GM23338 (cell line): ENCODE data around the gene KLHDC7B. TPM values are rescaled to one million over a fixed set of nuclear protein-coding genes. Genes with fewer than 3 reads are reported as not detected.

ENCODE experiments used
- ATAC-seq: fragments of 200-7000 bp; cut with Tn5 transposase; 3 replicates; pipeline ENCODE4 v1.9.1; 2020
- DNase-seq: peaks from one replicate; pipeline ENCODE4 v3.0.0-alpha.2; 2015; ENCODE audit warnings: low spot score
- H2AFZ ChIP-seq: fragments of 200-600 bp; sonication (generic); 2 replicates; pipeline ENCODE4 v1.8.0; 2016; ENCODE audit warnings: antibody characterized with exemption, mild to moderate bottlenecking, moderate library complexity
- H3F3A ChIP-seq: fragments of 200-600 bp; sonication (generic); replicated peaks from 2 replicates; pipeline ENCODE4 v1.8.0; 2017; ENCODE audit warnings: antibody characterized with exemption, mixed run types, low read depth
- H3K27ac ChIP-seq: fragments of 200-600 bp; sonication (generic); 2 replicates; pipeline ENCODE4 v1.6.1; 2016; ENCODE audit warnings: low read depth
- H3K27me3 ChIP-seq: fragments of 200-600 bp; sonication (generic); 2 replicates; pipeline ENCODE4 v1.8.0; 2016; ENCODE audit warnings: mild to moderate bottlenecking, mixed run types, moderate library complexity; ENCODE audit not compliant: insufficient read depth
- H3K36me3 ChIP-seq: fragments of 200-600 bp; sonication (generic); 2 replicates; pipeline ENCODE4 v1.8.0; 2016; ENCODE audit warnings: mild to moderate bottlenecking; ENCODE audit not compliant: insufficient read depth
- H3K4me1 ChIP-seq: fragments of 200-600 bp; sonication (generic); 2 replicates; pipeline ENCODE4 v1.8.0; 2016; ENCODE audit warnings: mild to moderate bottlenecking, moderate library complexity; ENCODE audit not compliant: insufficient read depth
- H3K4me2 ChIP-seq: fragments of 200-600 bp; sonication (generic); 2 replicates; pipeline ENCODE4 v1.7.1; 2017; ENCODE audit warnings: mixed run types
- H3K4me3 ChIP-seq: fragments of 200-600 bp; sonication (generic); 2 replicates; pipeline ENCODE4 v1.6.1; 2016; ENCODE audit warnings: mixed run types
- H3K79me2 ChIP-seq: fragments of 200-600 bp; sonication (generic); replicated peaks from 2 replicates; pipeline ENCODE4 v1.8.0; 2017; ENCODE audit warnings: mild to moderate bottlenecking; ENCODE audit not compliant: insufficient read depth
- H3K9me2 ChIP-seq: fragments of 200-600 bp; sonication (generic); 2 replicates; pipeline ENCODE4 v1.8.0; 2017; ENCODE audit not compliant: insufficient read depth
- H4K20me1 ChIP-seq: fragments of 200-600 bp; sonication (generic); replicated peaks from 2 replicates; pipeline ENCODE4 v1.8.0; 2017; ENCODE audit warnings: mild to moderate bottlenecking; ENCODE audit not compliant: insufficient read depth
- H3K27ac Mint-ChIP-seq: 2 replicates; pipeline ENCODE4 v1.8.0; 2020; ENCODE audit warnings: inconsistent platforms, mild to moderate bottlenecking, moderate library complexity, mixed read lengths
- H3K27me3 Mint-ChIP-seq: 3 replicates; pipeline ENCODE4 v1.8.0; 2022; ENCODE audit warnings: low read depth, mild to moderate bottlenecking, moderate library complexity, mixed read lengths, inconsistent platforms; ENCODE audit not compliant: insufficient read depth, poor library complexity
- H3K36me3 Mint-ChIP-seq: 3 replicates; pipeline ENCODE4 v1.8.0; 2021; ENCODE audit warnings: low read depth, mild to moderate bottlenecking, inconsistent platforms, moderate library complexity, mixed read lengths
- H3K4me1 Mint-ChIP-seq: 3 replicates; pipeline ENCODE4 v1.8.0; 2020; ENCODE audit warnings: mild to moderate bottlenecking, inconsistent platforms, mixed read lengths
- H3K4me3 Mint-ChIP-seq: 3 replicates; pipeline ENCODE4 v1.8.0; 2021; ENCODE audit warnings: moderate library complexity, mild to moderate bottlenecking, inconsistent platforms, mixed read lengths
- H3K9me3 Mint-ChIP-seq: 3 replicates; pipeline ENCODE4 v1.8.0; 2020; ENCODE audit warnings: moderate library complexity, mild to moderate bottlenecking, inconsistent platforms, mixed read lengths
- CTCF ChIP-seq, 2 experiments: fragments of 200-600 bp in 1 of 2; sonication (generic) in 1 of 2; conservative IDR thresholded peaks; 2 replicates each; pipeline versions ENCODE4 v1.5.1 to v1.6.1; 2016 to 2017; ENCODE audit warnings: antibody characterized with exemption in 2 of 2, low read depth in 2 of 2, mild to moderate bottlenecking in 2 of 2, moderate library complexity in 1 of 2
- ETS1 ChIP-seq: IDR thresholded peaks from 2 replicates; pipeline ENCODE4 v1.6.1; 2016; ENCODE audit warnings: antibody characterized with exemption
- EZH2 ChIP-seq: fragments of 200-600 bp; sonication (generic); IDR thresholded peaks from one replicate; pipeline ENCODE4 v1.8.0; 2017; ENCODE audit warnings: antibody characterized with exemption, mild to moderate bottlenecking, low read depth; ENCODE audit not compliant: unreplicated experiment
- EZH2phosphoT487 ChIP-seq: fragments of 200-600 bp; sonication (generic); IDR thresholded peaks from one replicate; pipeline ENCODE4 v1.8.1; 2018; ENCODE audit warnings: antibody characterized with exemption; ENCODE audit not compliant: unreplicated experiment
- JUNB ChIP-seq: IDR thresholded peaks from one replicate; pipeline ENCODE4 v1.6.1; 2016; ENCODE audit warnings: antibody characterized with exemption; ENCODE audit not compliant: unreplicated experiment
- NANOG ChIP-seq: IDR thresholded peaks from 2 replicates; pipeline ENCODE4 v1.6.1; 2016; ENCODE audit warnings: antibody characterized with exemption, borderline replicate concordance
- POLR2AphosphoS5 ChIP-seq: IDR thresholded peaks from 2 replicates; pipeline ENCODE4 v1.6.1; 2016; ENCODE audit warnings: antibody characterized with exemption, low read depth
- STAT1 ChIP-seq: IDR thresholded peaks from one replicate; pipeline ENCODE4 v1.6.1; 2016; ENCODE audit warnings: antibody characterized with exemption; ENCODE audit not compliant: unreplicated experiment
- ZNF114 ChIP-seq: fragments of 250-450 bp; sonication (Bioruptor Pico); IDR thresholded peaks from 2 replicates; pipeline ENCODE4 v1.5.0; 2020; ENCODE audit warnings: mild to moderate bottlenecking, moderate library complexity
- ZNF331 ChIP-seq: fragments of 250-450 bp; sonication (Bioruptor Pico); IDR thresholded peaks from 2 replicates; pipeline ENCODE4 v1.5.0; 2020; ENCODE audit warnings: low read depth, mild to moderate bottlenecking, moderate library complexity
- ZNF462 ChIP-seq: fragments of 250-450 bp; sonication (Bioruptor Pico); IDR thresholded peaks from 2 replicates; pipeline ENCODE4 v1.5.0; 2020; ENCODE audit warnings: mild to moderate bottlenecking, moderate library complexity
- polyA plus RNA-seq: library from polyadenylated mRNA; unstranded; fragments of >200 nt; fragmentation: Nextera tagmentation; extraction: Ambion mirVana; gene quantifications from 2 replicates; pipeline ENCODE4 v1.2.1, GENCODE V29; 2016
- total RNA-seq: library from RNA; depleted of rRNA; stranded (reverse); fragments of >200 nt; shearing (Covaris generic); gene quantifications from 2 replicates; pipeline ENCODE4 v1.2.3, GENCODE V29; 2014

Gene KLHDC7B
- total and polyA plus RNA-seq, 2 experiments from 2014 or later: not detected

- no peak for TF ChIP-seq ZNF462 (CRISPR knock-in tag)
- no peak for TF ChIP-seq ZNF114 (CRISPR knock-in tag)
- TF ChIP-seq EZH2: no peak
- no peak for TF ChIP-seq NANOG
- no peak for TF ChIP-seq JUNB
- no peak for TF ChIP-seq ETS1
- no peak for TF ChIP-seq POLR2AphosphoS5
Measured at GRCh38 chr22:50524676-50525103, 21.0 kb upstream of the KLHDC7B start (continued).

- DNase-seq: peak; percentile 97
- Histone ChIP-seq H3K4me1 (no peaks in the 10 kb centered on the region; the same call in 1 of the 2 replicates), H3K79me2 (no peaks in the 10 kb centered on the region), H3K27me3 (peaks cover 37% of the 10 kb centered on the region), H3K36me3 (no peaks in the 10 kb centered on the region), H3K4me2 (peak within 1 kb of the TSS; percentile 94), H4K20me1 (no peaks in the 10 kb centered on the region; the same call in 1 of the 2 replicates), H3F3A (peaks cover 4% of the 10 kb centered on the region), H3K4me3 (peak within 1 kb of the TSS; percentile 84), H3K9me2 (no peaks in the 10 kb centered on the region), H3K27ac (no peak within 1 kb of the TSS), H2AFZ (peak within 1 kb of the TSS; percentile 14; the same call in 1 of the 2 replicates)
- peaks cover 11% of the 10 kb centered on the region for H3K4me1 Mint-ChIP-seq
- H3K4me3 Mint-ChIP-seq: peak within 1 kb of the TSS; percentile 89
- peaks cover 9% of the 10 kb centered on the region for H3K36me3 Mint-ChIP-seq
- ATAC-seq: peak; percentile 57
- peaks cover 4% of the 10 kb centered on the region; the same call in 2 of the 3 replicates for H3K9me3 Mint-ChIP-seq
- peak within 1 kb of the TSS; percentile 78 for H3K27ac Mint-ChIP-seq
- peaks cover 39% of the 10 kb centered on the region for H3K27me3 Mint-ChIP-seq
- TF ChIP-seq STAT1 (no peak), EZH2 (no peak), POLR2AphosphoS5 (peak; percentile 82), CTCF (conservative IDR thresholded peaks at IDR 0.05; ENCODE audit: low read depth in 2 of 2) (peak; percentile 38 to 52), EZH2phosphoT487 (no peak), NANOG (no peak), ETS1 (0 out of 2 replicates have a peak, but pooled peaks have one; percentile 6), ZNF331 (no peak)
Measured at GRCh38 chr22:50525104-50525857, 20.4 kb upstream of the KLHDC7B start, which contains the start of gene SCO2. Gene SCO2, minus strand, starts transcription at chr22:50525598. Its CDS starts 1,187 bp downstream, at chr22:50524411.
